ENCODE measurements around the gene GRID1.

- TF ChIP-seq POLR2AphosphoS5 (IDR thresholded peaks at IDR 0.05) (no peak), CTCF (IDR thresholded peaks at IDR 0.05) (no peak), POLR2A (IDR thresholded peaks at IDR 0.05) (no peak)
Observed at GRCh38 chr10:86061278-86062197, 305.1 kb downstream of the GRID1 start.
